ENCODE data around the gene GCNT4.

GCNT4 gene

GRCh38 chr5:75031366-75031765 lies 21.0 kb downstream of the GCNT4 start:
- ATAC-seq (ENCODE audit: low read depth): no peak
- H3K9me3 ChIP-seq (ENCODE audit: severe bottlenecking): no peaks in the 10 kb centered on the region
- TF ChIP-seq CTCF (IDR thresholded peaks at IDR 0.05; ENCODE audit: poor library complexity, severe bottlenecking): no peak
- H3K4me3 ChIP-seq (ENCODE audit: severe bottlenecking): no peak overlapping the region
- H3K27me3 ChIP-seq (ENCODE audit: insufficient read depth, poor library complexity, severe bottlenecking): no peaks in the 10 kb centered on the region
- DNase-seq (ENCODE audit: low spot score): no peak
- no peak overlapping the region for H3K27ac ChIP-seq (ENCODE audit: poor library complexity, severe bottlenecking)
- H3K36me3 ChIP-seq (ENCODE audit: low read depth): no peaks in the 10 kb centered on the region
- H3K4me1 ChIP-seq (ENCODE audit: insufficient read depth, poor library complexity, severe bottlenecking): no peaks in the 10 kb centered on the region

- Histone ChIP-seq H3K9me3 (ENCODE audit: severe bottlenecking) (no peaks in the 10 kb centered on the region), H3K4me3 (ENCODE audit: severe bottlenecking) (no peak overlapping the region), H3K27me3 (ENCODE audit: insufficient read depth, poor library complexity, severe bottlenecking) (no peaks in the 10 kb centered on the region), H3K27ac (ENCODE audit: poor library complexity, severe bottlenecking) (no peak overlapping the region), H3K4me1 (ENCODE audit: insufficient read depth, poor library complexity, severe bottlenecking) (no peaks in the 10 kb centered on the region), H3K36me3 (ENCODE audit: low read depth) (no peaks in the 10 kb centered on the region)
- DNase-seq (ENCODE audit: low spot score) (no peak), ATAC-seq (ENCODE audit: low read depth) (no peak)
- no peak for TF ChIP-seq CTCF (IDR thresholded peaks at IDR 0.05; ENCODE audit: poor library complexity, severe bottlenecking)
Observed at GRCh38 chr5:75028090-75028489, 24.3 kb downstream of the GCNT4 start.

- no peak for ATAC-seq (ENCODE audit: low read depth)
Observed at GRCh38 chr5:75023368-75024159, 28.8 kb downstream of the GCNT4 start.

GRCh38 chr5:75021800-75022199 lies 30.6 kb downstream of the GCNT4 start:
- H3K9me3 ChIP-seq (ENCODE audit: severe bottlenecking): no peaks in the 10 kb centered on the region
- no peak for DNase-seq (ENCODE audit: low spot score)
- ATAC-seq (ENCODE audit: low read depth): no peak
- H3K27ac ChIP-seq (ENCODE audit: poor library complexity, severe bottlenecking): no peak overlapping the region
- no peak for TF ChIP-seq CTCF (IDR thresholded peaks at IDR 0.05; ENCODE audit: poor library complexity, severe bottlenecking)
- no peaks in the 10 kb centered on the region for H3K36me3 ChIP-seq (ENCODE audit: low read depth)
- H3K4me1 ChIP-seq (ENCODE audit: insufficient read depth, poor library complexity, severe bottlenecking): no peaks in the 10 kb centered on the region
- no peaks in the 10 kb centered on the region for H3K27me3 ChIP-seq (ENCODE audit: insufficient read depth, poor library complexity, severe bottlenecking)
- H3K4me3 ChIP-seq (ENCODE audit: severe bottlenecking): no peak overlapping the region

More at GRCh38 chr5:75023368-75024159, 28.8 kb downstream of the GCNT4 start:
- no peak overlapping the region for H3K4me3 ChIP-seq (ENCODE audit: severe bottlenecking)
- DNase-seq (ENCODE audit: low spot score): no peak
- H3K9me3 ChIP-seq (ENCODE audit: severe bottlenecking): no peaks in the 10 kb centered on the region
- H3K36me3 ChIP-seq (ENCODE audit: low read depth): no peaks in the 10 kb centered on the region
- TF ChIP-seq CTCF (IDR thresholded peaks at IDR 0.05; ENCODE audit: poor library complexity, severe bottlenecking): no peak
- no peaks in the 10 kb centered on the region for H3K4me1 ChIP-seq (ENCODE audit: insufficient read depth, poor library complexity, severe bottlenecking)
- no peak overlapping the region for H3K27ac ChIP-seq (ENCODE audit: poor library complexity, severe bottlenecking)
- H3K27me3 ChIP-seq (ENCODE audit: insufficient read depth, poor library complexity, severe bottlenecking): no peaks in the 10 kb centered on the region

- Histone ChIP-seq H3K4me1 (ENCODE audit: insufficient read depth, poor library complexity, severe bottlenecking) (no peaks in the 10 kb centered on the region), H3K4me3 (ENCODE audit: severe bottlenecking) (no peak overlapping the region), H3K36me3 (ENCODE audit: low read depth) (no peaks in the 10 kb centered on the region), H3K27ac (ENCODE audit: poor library complexity, severe bottlenecking) (no peak overlapping the region), H3K9me3 (ENCODE audit: severe bottlenecking) (no peaks in the 10 kb centered on the region), H3K27me3 (ENCODE audit: insufficient read depth, poor library complexity, severe bottlenecking) (no peaks in the 10 kb centered on the region)
- no peak for TF ChIP-seq CTCF (IDR thresholded peaks at IDR 0.05; ENCODE audit: poor library complexity, severe bottlenecking)
- DNase-seq (ENCODE audit: low spot score) (no peak), ATAC-seq (ENCODE audit: low read depth) (no peak)
Observed at GRCh38 chr5:75021219-75021618, 31.1 kb downstream of the GCNT4 start.
